ENCODE data around the gene NECAB3. TPM values are rescaled to one million over a fixed set of nuclear protein-coding genes. Genes with fewer than 3 reads are reported as not detected.

Gene NECAB3
- total and polyA plus RNA-seq, 2 of the 13 experiments (the other 11 are each of a cell fraction or from before 2014, with no cell fraction given), result 61.5 to 65.5 TPM

GRCh38 chr20:33721391-33722140, 47.3 kb upstream of the NECAB3 start (continued):
- no peak for TF ChIP-seq PRDM15 (CRISPR knock-in tag; IDR thresholded peaks at IDR 0.05)
- TF ChIP-seq TOE1 (CRISPR knock-in tag; IDR thresholded peaks at IDR 0.05), result no peak
- TF ChIP-seq RFXANK (CRISPR knock-in tag; IDR thresholded peaks at IDR 0.05), result no peak
- TF ChIP-seq ZNF501 (CRISPR knock-in tag; IDR thresholded peaks at IDR 0.05), result no peak
- TF ChIP-seq RFX5 (IDR thresholded peaks at IDR 0.05; ENCODE audit: low read depth, low read length), result no peak
- no peak for TF ChIP-seq ZNF326 (CRISPR knock-in tag; IDR thresholded peaks at IDR 0.05; ENCODE audit: borderline replicate concordance)
- TF ChIP-seq ZNF274 (CRISPR knock-in tag; IDR thresholded peaks at IDR 0.05), result no peak
- no peak for TF ChIP-seq REST (IDR thresholded peaks at IDR 0.05; ENCODE audit: borderline replicate concordance in 1 of 2, low read depth in 1 of 2, low read length in 2 of 2)
- no peak for TF ChIP-seq CEBPZ (IDR thresholded peaks at IDR 0.05; ENCODE audit: low read length)
- TF ChIP-seq MTA1 (CRISPR knock-in tag; IDR thresholded peaks at IDR 0.05; ENCODE audit: borderline replicate concordance), result no peak
- no peak for TF ChIP-seq MAFK (conservative IDR thresholded peaks at IDR 0.05 in 1 of 2, IDR thresholded peaks at IDR 0.05 in 1 of 2; ENCODE audit: low read length in 2 of 2)
- TF ChIP-seq HDAC2 (CRISPR knock-in tag; IDR thresholded peaks at IDR 0.05), result no peak
- TF ChIP-seq MZF1 (CRISPR knock-in tag; IDR thresholded peaks at IDR 0.05; ENCODE audit: borderline replicate concordance), result no peak
- no peak for TF ChIP-seq NCOA5 (CRISPR knock-in tag; IDR thresholded peaks at IDR 0.05)
- no peak for TF ChIP-seq ZBTB25 (CRISPR knock-in tag; IDR thresholded peaks at IDR 0.05)
